ENCODE measurements around the gene CDH8.

The CDH8 gene

DNA sequence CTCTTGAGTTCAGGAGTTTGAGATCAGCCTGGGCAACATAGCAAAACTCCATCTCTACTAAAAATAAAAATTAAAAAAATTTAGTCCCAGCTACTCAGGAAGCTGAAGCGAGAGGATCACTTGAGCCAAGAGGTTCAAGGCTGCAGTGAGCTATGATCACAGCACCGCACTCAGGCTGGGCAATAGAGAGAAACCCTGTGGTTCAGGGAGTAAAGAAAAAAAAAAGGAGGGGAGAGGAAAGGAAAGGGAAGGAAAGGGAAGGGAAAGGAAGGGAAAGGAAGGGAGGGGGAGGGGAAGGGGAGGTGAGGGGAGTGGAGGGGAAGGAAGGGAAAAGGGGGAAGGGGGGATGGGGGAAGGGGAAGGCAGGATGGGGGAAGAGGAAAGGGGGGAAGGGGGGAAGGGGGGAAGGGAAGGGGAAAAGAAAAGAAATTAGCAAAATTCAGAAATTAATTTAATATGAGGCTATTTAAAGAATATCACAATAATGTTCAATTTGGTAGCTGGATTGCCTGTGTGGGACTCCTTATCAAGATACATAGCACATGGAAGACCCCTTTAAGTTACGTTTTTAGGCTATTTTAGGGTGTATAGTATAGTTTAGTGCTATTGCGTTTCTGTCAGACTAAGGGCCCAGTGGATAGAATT is 424.3 kb downstream of the CDH8 start:
- no peak for DNase-seq

DNA sequence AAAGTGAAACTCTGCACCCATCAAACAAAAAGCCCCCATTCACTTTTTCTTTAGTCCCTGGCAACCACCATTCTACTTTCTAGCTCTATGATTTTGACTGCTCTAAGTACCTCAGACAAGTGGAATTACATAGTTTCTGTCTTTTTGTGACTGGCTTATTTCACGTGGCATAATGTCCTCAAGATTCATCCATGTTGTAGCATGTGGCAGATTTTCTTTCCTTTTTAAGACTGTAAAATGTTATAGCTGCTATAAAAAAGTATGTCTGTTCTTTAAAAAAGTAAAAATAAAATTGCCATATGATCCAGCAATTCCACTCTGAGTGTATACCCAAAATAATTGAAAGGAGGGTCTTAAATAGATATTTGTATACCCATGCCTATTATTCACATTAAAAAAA is 429.7 kb downstream of the CDH8 start:
- no peak for DNase-seq

All from right kidney (tissue), 1 donor.